Trophoblast cell (in vitro differentiated cells and primary cell): ENCODE measurements around the gene JAML.

Experiments
- DNase-seq, 2 donors: peaks; one replicate each; pipeline ENCODE4 v3.0.0-alpha.2; 2016
- H2AFZ ChIP-seq: 2 replicates; pipeline ENCODE4 v1.6.1; 2013; ENCODE audit warnings: low read length, moderate library complexity, mild to moderate bottlenecking; ENCODE audit not compliant: insufficient read depth, poor library complexity
- H2AK5ac ChIP-seq: 2 replicates; pipeline ENCODE4 v1.6.1; 2013; ENCODE audit warnings: mild to moderate bottlenecking, low read length
- H2BK120ac ChIP-seq: 2 replicates; pipeline ENCODE4 v1.6.1; 2013; ENCODE audit warnings: low read length, mild to moderate bottlenecking, moderate library complexity; ENCODE audit not compliant: insufficient read depth, poor library complexity
- H2BK12ac ChIP-seq: 2 replicates; pipeline ENCODE4 v1.6.1; 2013; ENCODE audit warnings: mild to moderate bottlenecking, low read length, moderate library complexity
- H2BK5ac ChIP-seq: 2 replicates; pipeline ENCODE4 v1.6.1; 2013; ENCODE audit warnings: low read length, low read depth, moderate library complexity, mild to moderate bottlenecking; ENCODE audit not compliant: poor library complexity
- H3K14ac ChIP-seq: 2 replicates; pipeline ENCODE4 v1.6.1; 2013; ENCODE audit warnings: mild to moderate bottlenecking, low read length
- H3K18ac ChIP-seq: 2 replicates; pipeline ENCODE4 v1.6.1; 2013; ENCODE audit warnings: mild to moderate bottlenecking, low read length
- H3K23ac ChIP-seq: 2 replicates; pipeline ENCODE4 v1.6.1; 2013; ENCODE audit warnings: low read length
- H3K27ac ChIP-seq: 2 replicates; pipeline ENCODE4 v1.5.1; 2013; ENCODE audit warnings: low read depth, mild to moderate bottlenecking, inconsistent platforms, low read length, moderate library complexity
- H3K27me3 ChIP-seq: 2 replicates; pipeline ENCODE4 v1.6.1; 2013; ENCODE audit warnings: inconsistent platforms, mild to moderate bottlenecking, low read length, moderate library complexity; ENCODE audit not compliant: insufficient read depth
- H3K36me3 ChIP-seq, 2 experiments: 1 replicate in 1 of 2; 2 replicates in 1 of 2; pipeline ENCODE4 v1.6.1; 2013; ENCODE audit warnings: low read length in 2 of 2, mild to moderate bottlenecking in 2 of 2, moderate library complexity in 1 of 2; ENCODE audit not compliant: insufficient read depth in 2 of 2, control insufficient read depth in 1 of 2
- H3K4ac ChIP-seq: 2 replicates; pipeline ENCODE4 v1.6.1; 2013; ENCODE audit warnings: low read depth, mild to moderate bottlenecking, low read length, moderate library complexity
- H3K4me1 ChIP-seq, 2 experiments: 1 replicate in 1 of 2; 2 replicates in 1 of 2; pipeline ENCODE4 v1.6.1; 2013; ENCODE audit warnings: low read length in 2 of 2, mild to moderate bottlenecking in 2 of 2, moderate library complexity in 1 of 2; ENCODE audit not compliant: insufficient read depth in 2 of 2, control insufficient read depth in 1 of 2
- H3K4me2 ChIP-seq: 2 replicates; pipeline ENCODE4 v1.6.1; 2013; ENCODE audit warnings: inconsistent platforms, mild to moderate bottlenecking, low read length, moderate library complexity
- H3K4me3 ChIP-seq: 2 replicates; pipeline ENCODE4 v1.5.1; 2013; ENCODE audit warnings: mild to moderate bottlenecking, low read depth, low read length, inconsistent platforms
- H3K79me1 ChIP-seq: one replicate; pipeline ENCODE4 v1.6.1; 2013; ENCODE audit warnings: low read length
- H3K79me2 ChIP-seq: 2 replicates; pipeline ENCODE4 v1.6.1; 2013; ENCODE audit warnings: low read length, mild to moderate bottlenecking; ENCODE audit not compliant: control insufficient read depth, insufficient read depth, poor library complexity
- H3K9ac ChIP-seq: 2 replicates; pipeline ENCODE4 v1.6.1; 2013; ENCODE audit warnings: mild to moderate bottlenecking, low read length
- H3K9me3 ChIP-seq: 2 replicates; pipeline ENCODE4 v1.6.1; 2013; ENCODE audit warnings: low read depth, mild to moderate bottlenecking, control low read depth, inconsistent platforms, low read length; ENCODE audit not compliant: insufficient read depth
- H4K12ac ChIP-seq: 2 replicates; pipeline ENCODE4 v1.6.1; 2013; ENCODE audit warnings: low read depth, mild to moderate bottlenecking, low read length, moderate library complexity
- H4K8ac ChIP-seq: 2 replicates; pipeline ENCODE4 v1.6.1; 2013; ENCODE audit warnings: low read depth, mild to moderate bottlenecking, low read length, moderate library complexity
- H4K91ac ChIP-seq: one replicate; pipeline ENCODE4 v1.6.1; 2013; ENCODE audit warnings: low read depth, mild to moderate bottlenecking, low read length, moderate library complexity
- WGBS: extraction: QIAGEN DNeasy Blood & Tissue Kit; methylation state at CpG from one replicate; pipeline ENCODE4 v1.1.7; 2013; ENCODE audit warnings: missing lambda C conversion rate; ENCODE audit not compliant: insufficient read length, insufficient coverage; ENCODE audit errors: extremely low coverage; 5-methylcytosine and 5-hydroxymethylcytosine counted together

Gene JAML

DNA sequence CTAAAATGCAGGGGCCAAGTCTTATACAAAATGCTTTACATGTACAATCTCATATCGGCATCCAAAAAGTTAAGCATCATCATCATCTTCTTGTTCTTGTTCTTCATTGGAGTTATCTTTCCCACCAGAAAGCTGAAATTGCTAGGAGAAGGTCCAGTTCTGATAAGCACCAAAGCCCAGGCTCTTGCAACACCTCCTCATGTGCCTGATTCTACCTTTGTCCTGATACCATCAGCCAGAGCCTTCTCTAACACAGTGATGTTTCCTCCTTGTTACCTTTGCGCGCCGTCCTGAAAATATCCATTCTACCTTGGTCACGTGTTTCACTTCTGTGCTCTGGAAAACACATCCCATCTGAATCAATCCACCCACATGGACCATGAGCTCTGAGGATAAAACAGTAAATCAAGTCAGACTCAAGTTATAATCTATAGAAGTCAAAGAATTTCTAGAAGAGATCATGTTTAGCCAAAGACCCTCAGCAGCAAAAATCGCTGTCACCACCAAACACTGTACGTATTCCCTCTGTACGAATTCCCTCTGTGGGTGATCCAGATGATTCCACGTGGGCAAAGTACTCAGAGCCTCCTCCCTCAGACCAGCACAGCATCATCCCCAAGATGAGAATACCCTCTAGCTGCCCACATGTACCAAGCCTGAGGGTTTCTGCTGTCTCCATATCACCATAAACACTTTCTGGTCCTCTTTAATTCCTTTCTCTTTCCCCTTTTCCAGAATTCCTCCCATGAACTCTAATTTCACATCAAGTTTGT, 19.0 kb downstream of the JAML start:
- H2AFZ ChIP-seq = no peak overlapping the region
- H3K36me3 ChIP-seq = no peaks in the 10 kb centered on the region
- H3K23ac ChIP-seq = no peak overlapping the region
- no peak overlapping the region for H3K4me3 ChIP-seq
- H3K14ac ChIP-seq = no peak overlapping the region
- no peak overlapping the region for H3K9ac ChIP-seq
- no peak overlapping the region for H3K4me2 ChIP-seq
- H4K12ac ChIP-seq = no peak overlapping the region
- no peaks in the 10 kb centered on the region for H3K79me2 ChIP-seq
- no peak overlapping the region for H2BK5ac ChIP-seq
- H3K27ac ChIP-seq = no peak overlapping the region
- H3K79me1 ChIP-seq = no peaks in the 10 kb centered on the region
- no peak overlapping the region for H2BK12ac ChIP-seq
- no peak overlapping the region for H3K18ac ChIP-seq
- no CpG with 5 or more reads among the region's 9 CpGs for WGBS
- H4K91ac ChIP-seq = no peak overlapping the region
- no peaks in the 10 kb centered on the region for H3K9me3 ChIP-seq
- H3K4ac ChIP-seq = no peak overlapping the region
- H4K8ac ChIP-seq = no peak overlapping the region
- H2BK120ac ChIP-seq = no peak overlapping the region
- peaks cover 2% of the 10 kb centered on the region for H3K27me3 ChIP-seq
- H2AK5ac ChIP-seq = no peak overlapping the region
- no peaks in the 10 kb centered on the region for H3K4me1 ChIP-seq
- DNase-seq = no peak

GRCh38 chr11:118202599-118203422, 22.0 kb downstream of the JAML start:
- H3K9ac ChIP-seq = no peak overlapping the region
- no peak for DNase-seq
- no peak overlapping the region for H4K12ac ChIP-seq
- no peak overlapping the region for H3K4me2 ChIP-seq
- no peaks in the 10 kb centered on the region for H3K79me1 ChIP-seq
- no peak overlapping the region for H2BK5ac ChIP-seq
- H2AK5ac ChIP-seq = no peak overlapping the region
- no peak overlapping the region for H3K27ac ChIP-seq
- H3K23ac ChIP-seq = no peak overlapping the region
- H3K36me3 ChIP-seq = no peaks in the 10 kb centered on the region
- no peaks in the 10 kb centered on the region for H3K4me1 ChIP-seq
- H4K91ac ChIP-seq = no peak overlapping the region
- no peak overlapping the region for H2BK120ac ChIP-seq
- no peak overlapping the region for H3K18ac ChIP-seq
- H3K9me3 ChIP-seq = no peaks in the 10 kb centered on the region
- no peak overlapping the region for H3K4me3 ChIP-seq
- H2BK12ac ChIP-seq = no peak overlapping the region
- H3K79me2 ChIP-seq = no peaks in the 10 kb centered on the region
- H2AFZ ChIP-seq = no peak overlapping the region
- no peak overlapping the region for H3K14ac ChIP-seq
- no peak overlapping the region for H4K8ac ChIP-seq
- no peak overlapping the region for H3K4ac ChIP-seq
- H3K27me3 ChIP-seq = peaks cover 2% of the 10 kb centered on the region
- WGBS = no CpG with 5 or more reads among the region's 7 CpGs

DNA sequence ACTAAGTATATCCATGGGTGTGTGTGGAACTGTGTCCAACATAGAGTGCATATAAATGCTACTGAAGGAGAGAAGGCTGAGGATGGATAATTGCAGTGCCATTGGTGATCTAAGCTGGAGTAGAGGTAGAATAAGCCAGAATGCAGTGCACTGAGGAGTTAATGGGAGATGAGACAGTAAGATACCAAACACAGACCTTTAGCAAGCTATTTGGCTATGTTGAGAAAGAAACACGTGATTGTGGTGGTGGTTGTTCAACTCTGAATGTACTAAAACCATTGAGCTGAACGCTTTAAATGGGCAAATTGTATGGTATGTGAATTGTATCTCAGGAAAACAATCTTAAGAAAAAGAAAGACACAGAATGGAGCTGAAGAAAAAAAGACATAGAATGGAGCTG, 22.8 kb downstream of the JAML start:
- Histone ChIP-seq H3K4me1 (no peaks in the 10 kb centered on the region), H3K23ac (no peak overlapping the region), H2BK5ac (no peak overlapping the region), H3K27ac (no peak overlapping the region), H3K18ac (no peak overlapping the region), H2AFZ (no peak overlapping the region), H4K12ac (no peak overlapping the region), H2AK5ac (no peak overlapping the region), H4K91ac (no peak overlapping the region), H3K4me2 (no peak overlapping the region), H2BK120ac (no peak overlapping the region), H4K8ac (no peak overlapping the region), H3K4me3 (no peak overlapping the region), H3K27me3 (peaks cover 2% of the 10 kb centered on the region), H3K9ac (no peak overlapping the region), H3K79me2 (no peaks in the 10 kb centered on the region), H3K4ac (no peak overlapping the region), H3K79me1 (no peaks in the 10 kb centered on the region), H2BK12ac (no peak overlapping the region), H3K14ac (no peak overlapping the region), H3K9me3 (no peaks in the 10 kb centered on the region), H3K36me3 (no peaks in the 10 kb centered on the region)
- no peak for DNase-seq
- WGBS = no CpG with 5 or more reads among the region's 2 CpGs

GRCh38 chr11:118200901-118201680, 23.7 kb downstream of the JAML start:
- H3K23ac ChIP-seq = no peak overlapping the region
- H3K9ac ChIP-seq = no peak overlapping the region
- no peak overlapping the region for H3K14ac ChIP-seq
- H2BK120ac ChIP-seq = no peak overlapping the region
- peaks cover 2% of the 10 kb centered on the region for H3K27me3 ChIP-seq
- no peak overlapping the region for H2AFZ ChIP-seq
- no CpG with 5 or more reads among the region's 9 CpGs for WGBS
- no peaks in the 10 kb centered on the region for H3K79me2 ChIP-seq
- H3K4me2 ChIP-seq = no peak overlapping the region
- DNase-seq = no peak
- H4K91ac ChIP-seq = no peak overlapping the region
- no peak overlapping the region for H3K4ac ChIP-seq
- no peak overlapping the region for H4K8ac ChIP-seq
- no peak overlapping the region for H2AK5ac ChIP-seq
- H3K9me3 ChIP-seq = no peaks in the 10 kb centered on the region
- no peaks in the 10 kb centered on the region for H3K79me1 ChIP-seq
- H4K12ac ChIP-seq = no peak overlapping the region
- no peak overlapping the region for H3K4me3 ChIP-seq
- H3K27ac ChIP-seq = no peak overlapping the region
- no peaks in the 10 kb centered on the region for H3K4me1 ChIP-seq
- H2BK12ac ChIP-seq = no peak overlapping the region
- H2BK5ac ChIP-seq = no peak overlapping the region
- no peaks in the 10 kb centered on the region for H3K36me3 ChIP-seq
- H3K18ac ChIP-seq = no peak overlapping the region
